ENCODE results near the gene LITAFD. TPM values are rescaled to one million over a fixed set of nuclear protein-coding genes. Genes with fewer than 3 reads are reported as not detected.

Gene LITAFD
- total and polyA plus RNA-seq, 9 of the 15 experiments (the other 6 are each of a cell fraction or from before 2014, with no cell fraction given), result not detected

DNA sequence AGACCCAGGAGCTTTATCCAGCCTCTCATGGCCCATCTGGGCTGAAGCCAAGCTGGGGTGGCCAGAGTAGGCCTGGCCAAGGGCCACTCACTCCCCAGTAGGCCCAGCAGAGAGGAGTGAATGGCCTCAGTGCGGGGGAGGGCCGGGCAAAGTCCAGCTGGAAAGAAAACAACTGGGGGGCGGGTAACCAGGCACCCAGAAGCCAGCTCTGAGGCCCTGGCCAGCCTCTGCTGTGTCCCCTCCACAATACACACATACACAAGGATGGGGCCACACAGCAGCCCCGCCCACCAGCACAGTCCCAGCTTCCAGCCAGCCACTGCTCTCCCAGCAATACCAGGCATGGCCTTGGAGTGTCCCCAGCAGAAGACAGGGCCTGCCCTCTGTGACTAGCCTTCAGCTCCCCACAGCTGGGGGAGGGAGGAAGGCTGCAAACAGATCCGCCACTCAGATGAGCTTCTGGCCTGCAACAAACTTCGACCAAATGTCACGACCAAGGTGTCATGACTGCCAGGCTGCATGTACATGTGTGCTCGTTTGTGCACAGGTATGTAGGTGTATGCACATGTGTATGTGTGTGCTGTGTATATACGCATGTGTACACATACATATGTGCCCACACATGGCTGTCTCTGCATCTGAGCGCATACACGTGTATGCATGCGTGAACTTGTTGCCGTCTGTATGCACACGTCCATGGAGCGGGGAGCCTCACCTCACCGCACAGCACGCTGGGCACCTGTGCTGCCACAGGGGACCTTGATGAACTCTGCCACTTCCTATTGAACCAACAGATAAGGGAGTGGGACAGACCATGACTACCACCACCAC lies 18.3 kb upstream of the LITAFD start (continued):
- TF ChIP-seq REST (IDR thresholded peaks at IDR 0.05; ENCODE audit: borderline replicate concordance) (peak; percentile 4; the same call in 1 of the 2 replicates), REST (CRISPR knock-in tag; IDR thresholded peaks at IDR 0.05; ENCODE audit: low read depth) (no peak), SUPT5H (IDR thresholded peaks at IDR 0.05) (0 out of 2 replicates have a peak, but pooled peaks have one; percentile 11), ZNF384 (IDR thresholded peaks at IDR 0.05; ENCODE audit: low read depth, low read length) (no peak), ZFPM2 (CRISPR knock-in tag; IDR thresholded peaks at IDR 0.05) (no peak), U2AF1 (optimal IDR thresholded peaks at IDR 0.05; ENCODE audit: low read depth, low read length) (no peak), ZNF354B (CRISPR knock-in tag; IDR thresholded peaks at IDR 0.05) (no peak), VEZF1 (CRISPR knock-in tag; IDR thresholded peaks at IDR 0.05) (peak; percentile 37; the same call in 1 of the 2 replicates), HIVEP1 (CRISPR knock-in tag; IDR thresholded peaks at IDR 0.05) (no peak), YY1 (IDR thresholded peaks at IDR 0.05; ENCODE audit: borderline replicate concordance in 1 of 3, control insufficient read depth in 1 of 3, extremely low read depth in 1 of 3, insufficient read depth in 3 of 3, insufficient read length in 1 of 3, insufficient replicate concordance in 2 of 3, low read depth in 1 of 3, low read length in 2 of 3) (peak in 1 of 3 experiments; percentile 26), FOXP1 (CRISPR knock-in tag; IDR thresholded peaks at IDR 0.05) (no peak), RBFOX2 (IDR thresholded peaks at IDR 0.05; ENCODE audit: low read depth, low read length) (peak; percentile 53), NR2C2 (CRISPR knock-in tag; IDR thresholded peaks at IDR 0.05) (no peak), NR2C2 (tag; IDR thresholded peaks at IDR 0.05) (no peak), PKNOX1 (IDR thresholded peaks at IDR 0.05) (peak; percentile 61)
- TF ChIP-seq, protein P1, sequence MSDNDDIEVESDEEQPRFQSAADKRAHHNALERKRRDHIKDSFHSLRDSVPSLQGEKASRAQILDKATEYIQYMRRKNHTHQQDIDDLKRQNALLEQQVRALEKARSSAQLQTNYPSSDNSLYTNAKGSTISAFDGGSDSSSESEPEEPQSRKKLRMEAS (CRISPR knock-in tag; IDR thresholded peaks at IDR 0.05), result peak; percentile 20; the same call in 1 of the 2 replicates
